ENCODE results near the gene MRPL22. TPM values are rescaled to one million over a fixed set of nuclear protein-coding genes. Genes with fewer than 3 reads are reported as not detected.
A peak's percentile ranks its signal among the peaks of the same experiment; 100 is the strongest.

MRPL22 gene
- total RNA-seq = 11.7 and 12.9 TPM in 2 replicates

- no peak for TF ChIP-seq CTCF (IDR thresholded peaks at IDR 0.05; ENCODE audit: insufficient read depth, low read depth, low read length)
- peak within 1 kb of the TSS; percentile 88 for H3K4me3 ChIP-seq (ENCODE audit: low read depth, low read length)
Measured at GRCh38 chr5:154940772-154941620, at the start of gene MRPL22. Gene MRPL22, plus strand, starts transcription at chr5:154941073. Its CDS starts 38 bp downstream, at chr5:154941111.

GRCh38 chr5:154892369-154892771 is 48.5 kb upstream of the MRPL22 start:
- DNase-seq (ENCODE audit: low read depth) = no peak
- no peak overlapping the region for H3K4me3 ChIP-seq (ENCODE audit: low read depth, low read length)
- no peak for TF ChIP-seq CTCF (IDR thresholded peaks at IDR 0.05; ENCODE audit: insufficient read depth, low read depth, low read length)

More at GRCh38 chr5:154940772-154941620, at the start of gene MRPL22:
- peak; percentile 95 for DNase-seq (ENCODE audit: low read depth)

GRCh38 chr5:154893381-154893780 is 47.5 kb upstream of the MRPL22 start:
- no peak for TF ChIP-seq CTCF (IDR thresholded peaks at IDR 0.05; ENCODE audit: insufficient read depth, low read depth, low read length)
- DNase-seq (ENCODE audit: low read depth) = no peak
- no peak overlapping the region for H3K4me3 ChIP-seq (ENCODE audit: low read depth, low read length)

DNA sequence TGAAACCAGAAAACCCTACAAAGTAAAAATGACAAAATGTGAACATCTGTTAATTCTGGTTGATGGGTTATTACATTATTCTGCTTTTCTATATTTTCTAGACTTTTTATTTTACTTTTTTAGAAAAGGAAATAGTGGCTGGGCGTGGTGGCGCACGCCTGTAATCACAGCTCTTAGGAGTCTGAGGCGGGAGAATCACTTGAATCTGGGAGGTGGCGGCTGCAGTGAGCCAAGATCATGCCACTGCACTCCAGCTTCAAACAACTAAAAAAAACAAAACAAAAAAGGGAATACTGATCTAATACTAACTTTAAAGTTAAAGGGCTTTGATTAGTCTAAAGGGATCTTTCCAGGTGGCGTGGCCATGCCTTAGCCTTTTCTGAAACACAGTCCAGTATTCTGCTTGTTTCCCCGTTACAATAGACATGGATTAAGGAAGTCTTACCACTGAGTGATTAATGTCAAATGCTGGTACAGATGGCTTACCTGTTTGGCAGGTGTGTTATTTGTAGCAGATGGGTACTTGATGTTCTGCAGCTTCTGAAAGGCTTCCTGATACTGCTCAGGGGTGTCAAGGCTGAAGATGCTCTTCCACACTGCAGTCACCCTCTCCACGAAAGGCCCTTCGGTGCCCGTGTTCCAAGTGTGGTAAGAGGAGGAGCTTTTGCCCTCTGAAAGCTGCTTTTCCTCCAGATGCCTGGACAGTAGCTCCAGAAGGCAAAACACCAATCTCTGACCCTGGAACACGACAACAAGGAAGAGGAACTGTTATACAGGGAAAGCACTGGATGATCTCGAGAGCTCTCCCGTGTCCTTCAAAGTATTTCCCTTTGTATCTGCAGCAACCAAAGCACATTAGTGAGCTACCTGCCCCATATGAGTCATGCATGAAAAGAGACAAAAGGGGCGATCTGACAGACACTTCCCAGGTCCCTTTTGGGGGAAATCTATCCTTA is 45.0 kb upstream of the MRPL22 start:
- DNase-seq (ENCODE audit: low read depth) = no peak
- no peak overlapping the region for H3K4me3 ChIP-seq (ENCODE audit: low read depth, low read length)
- no peak for TF ChIP-seq CTCF (IDR thresholded peaks at IDR 0.05; ENCODE audit: insufficient read depth, low read depth, low read length)

GRCh38 chr5:154896562-154897165 is 44.2 kb upstream of the MRPL22 start:
- no peak for DNase-seq (ENCODE audit: low read depth)
- no peak for TF ChIP-seq CTCF (IDR thresholded peaks at IDR 0.05; ENCODE audit: insufficient read depth, low read depth, low read length)
- no peak overlapping the region for H3K4me3 ChIP-seq (ENCODE audit: low read depth, low read length)

DNA sequence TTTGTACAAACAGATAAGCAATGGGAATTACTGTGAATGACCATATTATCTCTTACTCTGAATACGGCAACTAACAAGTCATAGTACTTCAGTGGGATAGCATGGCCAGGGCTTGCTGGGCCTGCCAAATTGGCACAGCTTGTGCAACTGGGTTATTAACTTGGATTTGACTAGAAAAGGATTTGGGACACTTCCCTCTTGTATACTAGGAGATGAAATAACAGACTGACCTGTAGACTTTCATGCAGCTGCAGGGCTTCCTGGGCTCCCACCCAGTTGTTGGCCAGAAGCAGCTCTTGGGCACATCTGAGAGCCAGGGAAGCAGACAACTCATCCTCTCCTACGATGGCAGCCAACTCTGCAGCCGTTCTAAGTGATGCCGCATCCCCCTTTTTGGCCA is 42.7 kb upstream of the MRPL22 start:
- DNase-seq (ENCODE audit: low read depth) = no peak
- TF ChIP-seq CTCF (IDR thresholded peaks at IDR 0.05; ENCODE audit: insufficient read depth, low read depth, low read length) = no peak

More for the DNA sequence above, 42.7 kb upstream of the MRPL22 start:
- H3K4me3 ChIP-seq (ENCODE audit: low read depth, low read length) = no peak overlapping the region
